ENCODE measurements around the gene LRP1B.

DNA sequence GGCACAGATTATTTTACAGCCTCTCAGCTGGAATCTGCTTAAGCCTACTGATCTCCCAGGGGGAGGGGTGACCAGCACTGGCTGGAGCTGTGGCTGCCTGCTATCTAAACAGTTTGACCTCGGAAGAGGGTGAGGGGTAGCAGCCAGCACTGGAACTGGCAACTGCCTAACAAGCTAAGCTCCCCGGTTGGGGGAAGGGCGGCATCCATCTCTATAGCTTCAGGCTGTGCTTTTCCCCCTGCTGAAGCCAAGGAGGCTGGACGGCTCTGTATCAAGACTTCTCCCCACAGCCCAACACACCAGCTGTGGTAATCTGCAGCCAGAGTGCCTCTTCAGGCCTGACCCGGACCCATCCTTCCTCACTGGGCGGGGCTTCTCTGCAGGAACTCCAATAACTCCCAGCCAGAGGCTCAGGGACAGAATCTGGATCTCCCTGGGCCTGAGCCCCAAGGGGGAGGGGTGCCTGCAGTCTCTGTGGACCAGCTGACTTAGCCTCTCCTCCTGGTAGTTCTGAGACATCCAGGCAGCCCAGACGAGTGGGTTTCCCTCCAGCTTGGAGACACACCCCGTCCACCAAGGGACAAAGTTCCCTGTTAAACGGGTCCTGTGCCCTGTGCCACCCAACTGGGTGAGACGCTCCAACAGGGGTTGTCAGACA, 560.2 kb downstream of the LRP1B start:
- TF ChIP-seq EZH2 (IDR thresholded peaks at IDR 0.05; ENCODE audit: insufficient read depth, poor library complexity, severe bottlenecking) (no peak), EZH2phosphoT487 (IDR thresholded peaks at IDR 0.05; ENCODE audit: insufficient read depth, low read depth) (no peak)
